Uterus (tissue), 4 donors: Measurements from ENCODE around the gene GATAD2A. TPM values are rescaled to one million over a fixed set of nuclear protein-coding genes. Genes with fewer than 3 reads are reported as not detected.

Source experiments
- DNase-seq, 2 donors: peaks; one replicate each; pipeline ENCODE4 v3.0.0-alpha.2; 2019 to 2020
- H3K27ac ChIP-seq, 2 donors: fragments of 200-600 bp; sonication (generic); 1 replicate in 1 of 2; 2 replicates in 1 of 2; pipeline ENCODE4 v1.5.1; 2016 to 2018
- H3K27me3 ChIP-seq, 2 donors: fragments of 200-600 bp; sonication (generic); one replicate each; pipeline ENCODE4 v1.5.1; 2018 to 2019; ENCODE audit warnings: control low read depth in 1 of 2
- H3K36me3 ChIP-seq, 2 donors: fragments of 200-600 bp; sonication (generic); one replicate each; pipeline ENCODE4 v1.5.1; 2019; ENCODE audit warnings: control low read depth in 1 of 2
- H3K4me1 ChIP-seq, 2 donors: fragments of 200-600 bp; sonication (generic); one replicate each; pipeline ENCODE4 v1.5.1; 2018 to 2019; ENCODE audit warnings: control low read depth in 1 of 2
- H3K4me3 ChIP-seq, 2 donors: fragments of 200-600 bp; sonication (generic); 1 replicate in 1 of 2; 2 replicates in 1 of 2; pipeline ENCODE4 v1.5.1; 2018 to 2019; ENCODE audit warnings: mild to moderate bottlenecking in 1 of 2
- H3K9me3 ChIP-seq, 2 donors: fragments of 200-600 bp; sonication (generic); one replicate each; pipeline ENCODE4 v1.5.1; 2019; ENCODE audit warnings: control low read depth in 1 of 2
- CTCF ChIP-seq, 4 experiments: fragments of 200-600 bp in 2 of 4; fragments of 450-650 bp in 2 of 4; sonication (generic) in 2 of 4; IDR thresholded peaks; one replicate each; pipeline ENCODE4 v1.5.1; 2016 to 2019; ENCODE audit warnings: antibody characterized with exemption in 4 of 4, mild to moderate bottlenecking in 2 of 4, moderate library complexity in 1 of 4
- POLR2A ChIP-seq, 2 donors: fragments of 450-650 bp; IDR thresholded peaks; one replicate each; pipeline ENCODE4 v1.6.1; 2016; ENCODE audit warnings: antibody characterized with exemption in 2 of 2, mild to moderate bottlenecking in 1 of 2, moderate library complexity in 1 of 2
- intact Hi-C: fragments of 100-400 bp; cut with DNase I; formaldehyde crosslinking; loops from one replicate; pipeline ENCODE4 v1.15.1; 2023; ENCODE audit warnings: low total_unique reads
- total RNA-seq, 4 donors: library from RNA; depleted of rRNA in 3 of 4; stranded (reverse); fragments of >200 nt in 3 of 4; gene quantifications; one replicate each; pipeline versions ENCODE4 v1.1.0 to v1.2.4, GENCODE V29; 2014 to 2023
- donor health status: DM: yes; HTN: yes; CAD: no.

Gene GATAD2A
- total RNA-seq, 4 donors from 2014 or later: 9.7 to 65.1 (median 22.3) TPM

GRCh38 chr19:19436137-19436691, 30.7 kb downstream of the GATAD2A start:
- no peaks in the 10 kb centered on the region for H3K9me3 ChIP-seq
- intact Hi-C loops: no loop called here
- H3K27me3 ChIP-seq: no peaks in the 10 kb centered on the region
- H3K4me3 ChIP-seq: no peak overlapping the region
- H3K36me3 ChIP-seq: no peaks in the 10 kb centered on the region
- no peak overlapping the region for H3K27ac ChIP-seq
- DNase-seq: no peak
- no peaks in the 10 kb centered on the region for H3K4me1 ChIP-seq
- TF ChIP-seq POLR2A (IDR thresholded peaks at IDR 0.05) (no peak), CTCF (IDR thresholded peaks at IDR 0.05) (no peak)

GRCh38 chr19:19438366-19439175, 33.1 kb downstream of the GATAD2A start:
- no peaks in the 10 kb centered on the region for H3K4me1 ChIP-seq
- intact Hi-C loops: no loop called here
- TF ChIP-seq POLR2A (IDR thresholded peaks at IDR 0.05) (no peak), CTCF (IDR thresholded peaks at IDR 0.05) (no peak)
- no peak overlapping the region for H3K4me3 ChIP-seq
- no peak overlapping the region for H3K27ac ChIP-seq
- H3K36me3 ChIP-seq: no peaks in the 10 kb centered on the region
- no peaks in the 10 kb centered on the region for H3K9me3 ChIP-seq
- H3K27me3 ChIP-seq: no peaks in the 10 kb centered on the region
- no peak for DNase-seq

- H3K36me3 ChIP-seq: no peaks in the 10 kb centered on the region
- TF ChIP-seq POLR2A (IDR thresholded peaks at IDR 0.05): no peak
- TF ChIP-seq CTCF (IDR thresholded peaks at IDR 0.05): no peak
- no peak overlapping the region for H3K27ac ChIP-seq
- no peaks in the 10 kb centered on the region for H3K27me3 ChIP-seq
- no peaks in the 10 kb centered on the region for H3K4me1 ChIP-seq
- intact Hi-C loops: no loop called here
- H3K9me3 ChIP-seq: no peaks in the 10 kb centered on the region
- DNase-seq: no peak
- H3K4me3 ChIP-seq: no peak overlapping the region
These were observed 33.7 kb downstream of the GATAD2A start for GRCh38 chr19:19439176-19439482.

- no peaks in the 10 kb centered on the region for H3K27me3 ChIP-seq
- no peak overlapping the region for H3K27ac ChIP-seq
- TF ChIP-seq POLR2A (IDR thresholded peaks at IDR 0.05) (no peak), CTCF (IDR thresholded peaks at IDR 0.05) (no peak)
- intact Hi-C loops: no loop called here
- no peaks in the 10 kb centered on the region for H3K9me3 ChIP-seq
- no peak overlapping the region for H3K4me3 ChIP-seq
- no peaks in the 10 kb centered on the region for H3K4me1 ChIP-seq
- no peak for DNase-seq
- no peaks in the 10 kb centered on the region for H3K36me3 ChIP-seq
These were observed 37.8 kb downstream of the GATAD2A start for GRCh38 chr19:19443283-19443682.

GRCh38 chr19:19443902-19444680, 38.6 kb downstream of the GATAD2A start:
- no peaks in the 10 kb centered on the region for H3K9me3 ChIP-seq
- intact Hi-C loops: no loop called here
- TF ChIP-seq CTCF (IDR thresholded peaks at IDR 0.05): no peak
- TF ChIP-seq POLR2A (IDR thresholded peaks at IDR 0.05): no peak
- H3K27me3 ChIP-seq: no peaks in the 10 kb centered on the region
- no peak overlapping the region for H3K4me3 ChIP-seq
- no peaks in the 10 kb centered on the region for H3K36me3 ChIP-seq
- no peak for DNase-seq
- no peak overlapping the region for H3K27ac ChIP-seq
- no peaks in the 10 kb centered on the region for H3K4me1 ChIP-seq
